GM21723 (cell line): ENCODE results near the gene AKAP13.
"Not testable (repeated sequence)": the region's sequence is repeated elsewhere in the genome, so short reads cannot be mapped to it uniquely, and the experiment has no call there.

Experiments
- ATAC-seq: cut with Tn5 transposase; IDR thresholded peaks from one replicate; pipeline ENCODE4 v1.9.1; 2021; ENCODE audit warnings: mild to moderate bottlenecking, moderate library complexity; ENCODE audit not compliant: unreplicated experiment

The AKAP13 gene

DNA sequence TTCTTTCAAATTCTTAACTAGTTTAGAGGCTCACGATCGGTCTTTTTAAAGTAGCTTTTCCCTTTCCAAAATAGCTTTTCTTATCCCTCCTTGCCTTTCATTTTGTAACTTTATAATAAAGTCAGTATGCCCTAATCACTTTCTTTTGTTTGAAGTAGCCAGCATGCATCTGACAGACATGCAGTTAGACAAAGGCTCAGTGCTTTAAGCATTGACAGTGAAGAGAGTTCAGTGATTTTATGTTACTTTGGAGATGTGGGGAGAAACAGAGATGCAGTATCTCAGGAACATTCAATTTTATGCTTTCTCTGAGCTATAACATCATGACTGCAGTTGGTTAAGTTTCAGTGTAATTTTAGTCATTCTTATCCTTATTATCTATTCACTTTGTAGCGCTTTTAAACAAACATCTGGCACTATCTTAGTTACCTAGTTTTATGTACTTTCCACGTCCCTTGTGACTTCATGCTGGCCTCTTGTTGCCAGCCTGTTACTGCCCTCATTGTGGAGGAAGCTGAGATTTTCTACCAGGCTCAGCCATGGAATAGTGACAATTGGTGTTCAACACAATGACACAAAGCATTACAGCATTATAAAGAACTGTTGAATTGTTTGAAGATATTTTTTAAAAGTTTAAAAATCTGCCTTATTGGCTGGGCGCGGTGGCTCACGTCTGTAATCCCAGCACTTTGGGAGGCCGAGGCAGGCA is 90.3 kb downstream of the AKAP13 start:
- ATAC-seq = no peak

DNA sequence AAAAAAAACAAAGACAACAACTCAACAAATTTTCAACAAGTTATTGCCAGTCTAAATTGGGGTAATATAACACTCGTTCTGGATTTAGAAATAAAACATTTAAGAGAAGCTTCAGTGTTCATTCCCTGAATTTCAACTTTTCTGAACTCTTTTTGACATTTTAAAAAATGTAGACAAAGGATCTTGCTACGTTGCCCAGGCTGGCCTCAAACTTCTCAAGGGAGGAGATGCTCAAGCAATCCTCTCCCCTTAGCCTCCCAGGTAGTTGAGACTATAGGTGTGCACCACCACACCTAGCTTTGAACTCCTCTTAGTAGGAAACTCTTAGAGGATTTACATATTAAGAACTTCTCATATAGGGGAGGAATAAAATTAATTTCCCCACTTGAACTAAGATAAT is 91.9 kb downstream of the AKAP13 start:
- no peak for ATAC-seq

DNA sequence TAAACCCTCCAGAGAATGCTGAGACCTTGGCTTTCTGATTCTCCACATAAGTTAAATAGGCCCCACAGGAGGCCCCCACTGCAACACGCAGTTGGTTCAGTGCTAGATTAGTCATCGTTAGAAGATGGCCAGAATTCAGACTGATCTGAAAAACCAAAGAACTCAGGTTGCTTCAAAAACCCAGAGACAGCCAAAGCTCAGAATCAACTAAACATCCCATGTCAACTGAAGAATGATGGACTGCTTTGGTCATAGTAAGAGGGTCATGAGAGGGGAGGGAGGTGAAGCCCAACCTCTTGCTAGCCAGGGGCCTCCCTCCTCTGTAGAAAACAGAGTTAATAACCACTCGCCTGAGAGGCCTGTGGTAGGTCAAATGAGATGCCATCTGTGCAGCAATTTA is 93.1 kb downstream of the AKAP13 start:
- ATAC-seq = no peak

DNA sequence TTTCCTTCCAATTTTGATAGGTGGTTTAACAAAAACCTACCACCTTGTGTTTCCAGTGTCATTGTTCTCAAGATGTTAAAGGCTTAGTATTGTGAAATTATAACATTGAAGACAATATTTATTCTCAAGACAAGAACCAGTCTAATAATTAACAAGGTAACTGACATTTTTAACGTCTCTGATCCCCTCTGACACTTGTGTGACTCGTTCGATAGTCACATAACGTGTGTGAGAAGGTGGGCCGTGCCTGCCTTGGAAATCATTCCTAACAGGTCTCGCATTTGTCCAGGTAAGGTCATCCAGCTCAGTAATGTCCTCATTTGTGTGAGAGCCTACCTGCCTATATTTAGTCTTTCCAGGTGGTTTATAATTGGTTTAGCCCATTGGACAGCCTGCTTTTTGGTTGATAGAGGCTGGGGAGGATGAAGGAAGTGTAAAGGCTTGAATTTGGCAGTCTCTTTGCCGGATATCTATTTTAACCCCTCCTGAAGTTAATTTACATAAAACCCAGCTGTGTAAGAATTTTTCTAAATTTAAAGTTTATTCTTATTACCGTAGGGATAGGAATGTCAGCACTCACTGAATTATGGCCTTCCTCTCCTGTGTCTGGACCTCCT is 94.4 kb downstream of the AKAP13 start:
- peak; percentile 65 for ATAC-seq

DNA sequence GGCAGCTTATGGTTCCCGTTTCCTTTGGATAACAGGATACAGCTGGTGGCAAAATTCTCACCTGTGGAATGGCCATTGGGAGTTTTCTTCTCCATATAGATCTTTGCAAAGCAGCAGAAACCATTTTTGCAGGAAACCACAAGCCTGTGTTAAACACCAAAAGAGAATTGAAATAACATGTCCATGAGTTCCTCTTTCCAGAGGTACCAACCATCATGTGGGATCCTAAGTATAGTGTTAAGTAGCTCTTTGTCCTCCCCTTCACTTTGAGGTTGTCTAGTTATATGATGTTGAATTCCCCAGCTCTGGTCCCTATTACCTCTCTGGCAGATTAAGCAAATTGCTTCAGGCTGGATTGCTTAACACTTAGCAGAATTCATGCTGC is 94.9 kb downstream of the AKAP13 start:
- peak; percentile 83 for ATAC-seq

DNA sequence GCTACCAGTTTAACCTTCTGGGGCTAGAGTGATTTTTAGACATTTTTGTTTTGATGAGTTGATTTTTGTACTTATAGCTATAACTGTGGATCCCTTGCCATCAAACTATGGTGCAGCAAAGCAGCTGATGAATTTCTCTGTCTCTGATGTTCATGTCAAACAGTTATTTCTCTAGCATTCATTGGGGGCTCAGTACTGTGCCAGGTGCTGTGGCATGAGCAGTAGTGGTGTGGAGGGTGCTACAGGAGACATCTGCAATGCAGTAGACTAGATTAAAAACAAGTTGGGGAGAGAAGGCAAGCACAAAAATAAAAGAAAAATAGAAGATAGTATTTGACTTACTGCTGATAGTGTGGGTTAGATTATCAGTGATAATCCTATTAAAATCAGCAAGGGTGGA is 95.3 kb downstream of the AKAP13 start:
- peak; percentile 5 for ATAC-seq

DNA sequence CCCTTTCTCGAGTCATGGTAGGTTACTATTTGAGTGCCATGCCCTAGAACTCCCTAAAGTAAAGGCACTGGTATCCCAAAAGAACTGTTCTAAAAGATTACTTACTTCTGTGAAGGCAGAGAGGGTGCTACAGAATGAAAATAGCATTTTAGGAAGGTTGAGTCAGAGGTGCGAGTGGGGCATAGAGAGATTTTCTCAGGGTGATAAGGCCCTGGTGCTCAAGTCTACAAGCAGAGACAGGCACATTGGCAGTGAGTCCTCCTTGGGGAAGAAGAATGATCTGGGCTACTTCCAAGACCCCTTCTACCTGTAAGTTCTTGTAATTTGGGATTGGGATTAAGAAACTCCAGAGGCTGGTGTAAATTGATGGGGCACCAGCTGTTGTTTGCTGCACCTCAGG is 96.7 kb downstream of the AKAP13 start:
- ATAC-seq = no peak

DNA sequence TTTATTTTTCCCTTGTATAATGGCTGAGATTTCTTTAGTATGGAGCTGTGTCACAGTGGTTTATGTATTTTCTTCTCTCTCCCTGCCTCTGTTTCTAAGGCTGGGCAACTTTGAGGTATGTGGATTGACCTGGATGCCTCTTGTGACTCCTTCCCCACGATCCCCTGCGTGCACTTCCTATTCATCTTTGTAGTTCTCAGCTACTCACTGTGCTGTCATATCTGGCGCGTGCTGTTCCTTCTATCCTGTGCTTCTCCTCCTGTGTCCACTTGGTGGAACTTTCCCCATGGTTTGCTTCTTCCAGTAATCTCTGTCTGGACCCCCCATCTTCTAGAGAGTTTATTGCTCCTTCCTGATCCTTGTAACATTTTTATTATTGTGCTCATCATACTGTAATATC is 97.3 kb downstream of the AKAP13 start:
- ATAC-seq = no peak

DNA sequence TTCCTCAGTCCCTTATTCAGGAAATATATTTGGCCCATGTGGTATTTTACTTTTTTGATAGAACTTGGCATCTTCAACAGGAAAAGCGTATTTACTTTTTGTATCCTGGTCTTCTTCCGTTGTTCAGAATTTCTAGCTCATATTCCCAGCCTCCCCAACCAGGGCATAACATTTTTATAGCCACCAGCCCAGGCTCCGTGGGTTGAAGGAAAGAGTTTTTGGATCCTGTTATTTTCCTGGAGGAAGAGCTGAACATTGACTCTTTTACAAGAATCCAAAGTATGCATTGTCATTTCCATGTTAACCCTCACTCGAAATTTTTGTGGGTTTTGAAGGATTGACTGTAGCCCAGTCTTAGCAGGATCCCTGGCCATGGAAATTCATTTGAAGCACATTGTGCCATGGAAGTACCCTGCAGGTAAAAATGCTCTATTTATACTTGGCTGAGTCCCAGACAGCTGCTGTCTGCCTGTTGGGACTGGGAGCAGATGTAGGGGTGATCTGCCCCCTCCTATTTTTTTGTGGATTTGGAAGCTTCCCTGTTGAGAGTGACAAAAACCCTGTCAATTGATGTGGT is 98.8 kb downstream of the AKAP13 start:
- ATAC-seq = no peak

DNA sequence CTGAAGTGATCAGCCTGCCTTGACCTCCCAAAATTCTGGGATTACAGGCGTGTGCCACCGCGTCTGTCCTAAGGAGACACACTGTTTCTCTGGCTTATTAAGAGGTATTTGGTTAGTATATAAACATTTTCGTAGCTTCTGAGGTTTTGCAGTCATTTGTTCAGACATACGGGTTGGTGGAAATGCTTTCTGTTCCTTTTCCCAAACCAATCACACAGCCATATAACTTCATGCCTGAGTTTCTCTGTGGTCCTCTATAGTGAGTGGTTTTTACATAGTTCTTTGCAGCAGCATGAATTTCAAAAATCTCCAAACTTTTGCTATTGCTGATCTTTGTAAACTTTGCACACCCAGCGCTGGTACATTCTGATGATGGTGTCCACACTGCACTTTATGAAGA is 100.5 kb downstream of the AKAP13 start:
- no peak for ATAC-seq

DNA sequence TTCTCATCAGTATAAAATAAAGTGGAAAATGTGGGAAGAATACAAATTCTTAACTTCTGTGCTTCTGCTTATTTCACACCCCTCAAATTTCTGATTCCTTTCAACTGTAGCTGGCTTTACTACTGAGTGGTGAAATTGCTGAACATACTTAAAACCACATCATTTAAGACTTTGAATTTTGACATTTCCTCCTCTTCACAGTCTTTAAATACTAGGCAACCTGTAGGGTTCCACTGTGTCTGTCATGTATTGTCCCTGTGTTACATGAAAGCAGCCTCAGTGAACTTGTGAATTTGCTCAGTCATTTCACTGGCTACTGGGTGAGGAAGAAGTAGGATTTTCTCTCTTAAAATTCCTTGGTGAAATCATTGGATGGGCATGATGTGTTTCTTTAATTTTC is 101.1 kb downstream of the AKAP13 start:
- ATAC-seq = not testable (repeated sequence)

DNA sequence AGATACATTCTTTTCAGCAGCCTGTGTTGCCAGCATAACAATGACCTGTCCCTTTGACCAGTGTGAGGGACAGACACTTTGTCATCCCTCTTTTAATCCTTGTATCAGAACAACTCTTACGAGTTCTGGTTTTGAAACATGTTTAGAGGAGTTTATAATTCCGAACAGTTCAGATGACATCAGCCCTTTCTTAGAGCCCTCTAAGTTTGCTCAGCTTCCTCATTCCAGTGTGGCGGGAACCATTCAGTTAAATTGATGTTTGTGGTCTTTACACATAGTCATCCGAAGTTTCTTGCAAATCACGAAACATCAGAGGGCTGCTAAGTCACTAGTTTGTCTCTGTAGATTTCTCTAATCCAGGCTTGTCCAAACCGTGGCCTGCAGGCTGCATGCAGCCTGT is 102.5 kb downstream of the AKAP13 start:
- ATAC-seq = no peak

DNA sequence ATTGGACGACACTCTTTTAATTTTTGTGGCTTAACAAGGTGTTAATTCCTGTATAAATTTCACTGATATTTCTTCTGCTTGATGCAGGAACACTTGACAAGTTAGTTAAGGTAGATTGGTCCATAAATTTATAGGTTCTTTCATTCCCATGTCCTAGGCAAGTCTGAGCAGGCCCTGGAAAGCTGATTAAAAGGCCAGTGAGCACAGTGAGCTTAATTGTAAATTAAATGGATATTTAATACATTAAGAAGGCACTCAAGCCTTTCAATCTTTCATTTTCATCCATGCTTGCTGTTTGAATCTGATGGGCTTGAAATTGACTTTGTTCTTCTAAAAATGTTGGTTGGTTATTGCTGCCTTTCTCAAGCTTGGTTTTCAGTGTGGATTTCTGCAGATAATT is 103.6 kb downstream of the AKAP13 start:
- not testable (repeated sequence) for ATAC-seq

DNA sequence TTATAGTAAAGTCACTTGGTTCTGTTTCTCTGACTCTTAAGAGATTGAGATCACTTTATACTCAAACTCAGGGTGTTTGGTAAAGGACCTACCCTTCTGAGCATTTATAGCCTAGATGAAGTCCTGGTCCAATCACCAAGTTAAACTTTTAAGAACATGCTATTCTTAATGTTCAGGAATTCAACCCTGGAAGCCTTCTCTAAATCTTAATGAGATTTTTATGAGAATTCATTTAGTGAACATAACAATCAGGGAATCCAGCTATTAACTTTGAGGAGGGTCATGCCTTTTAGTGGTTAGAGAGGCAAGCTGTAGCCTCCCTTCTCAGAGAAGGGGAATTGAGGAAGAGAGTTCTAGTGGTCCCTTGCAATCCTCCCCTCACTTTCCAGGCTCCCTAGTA is 104.5 kb downstream of the AKAP13 start:
- ATAC-seq = not testable (repeated sequence)

DNA sequence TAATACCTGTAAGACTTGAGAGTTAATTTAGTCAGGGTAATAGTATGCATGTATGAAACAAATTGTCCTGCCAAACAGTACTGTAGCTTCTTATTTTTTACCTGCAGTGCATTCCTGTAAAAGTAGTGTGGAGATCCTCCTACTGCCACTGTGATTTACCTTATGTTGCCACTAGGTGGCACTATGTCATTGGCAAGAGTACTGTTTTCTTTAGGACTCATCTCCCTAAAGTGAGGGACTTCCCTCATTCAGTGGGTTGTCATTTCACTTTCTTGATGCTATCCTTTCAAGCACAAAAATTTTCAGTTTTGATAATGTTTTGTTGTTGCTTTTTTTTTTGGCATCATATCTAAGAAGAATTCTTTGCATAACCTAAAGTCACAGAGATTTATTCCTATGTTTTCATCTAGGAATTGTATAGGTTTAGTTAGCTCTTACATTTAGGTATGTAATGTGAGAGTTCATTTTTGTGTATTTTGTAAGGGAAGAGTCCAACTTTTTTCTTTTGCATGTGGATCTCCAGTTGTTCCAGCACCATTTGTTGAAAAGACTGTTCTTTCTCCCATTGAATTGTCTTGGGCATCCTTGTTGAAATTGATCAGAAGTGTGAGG is 105.7 kb downstream of the AKAP13 start:
- peak; percentile 74 for ATAC-seq

DNA sequence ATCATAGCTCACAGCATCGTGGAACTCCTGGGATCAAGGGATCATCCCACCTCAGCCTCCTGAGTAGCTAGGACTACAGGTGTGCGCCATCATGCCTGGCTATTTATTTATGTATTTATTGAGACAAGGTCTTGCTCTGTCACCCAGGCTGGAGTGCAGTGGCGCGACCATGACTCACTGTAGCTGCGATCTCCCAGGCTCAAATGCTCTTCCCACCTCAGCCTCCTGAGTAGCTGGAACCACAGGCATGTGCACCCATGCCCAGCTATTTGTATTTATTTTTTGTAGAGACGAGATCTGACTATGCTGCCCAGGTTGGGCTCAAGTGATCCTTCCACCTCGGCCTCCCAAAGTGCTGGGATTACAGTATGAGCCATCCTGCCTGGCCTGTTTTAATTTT is 107.4 kb downstream of the AKAP13 start:
- ATAC-seq = not testable (repeated sequence)

DNA sequence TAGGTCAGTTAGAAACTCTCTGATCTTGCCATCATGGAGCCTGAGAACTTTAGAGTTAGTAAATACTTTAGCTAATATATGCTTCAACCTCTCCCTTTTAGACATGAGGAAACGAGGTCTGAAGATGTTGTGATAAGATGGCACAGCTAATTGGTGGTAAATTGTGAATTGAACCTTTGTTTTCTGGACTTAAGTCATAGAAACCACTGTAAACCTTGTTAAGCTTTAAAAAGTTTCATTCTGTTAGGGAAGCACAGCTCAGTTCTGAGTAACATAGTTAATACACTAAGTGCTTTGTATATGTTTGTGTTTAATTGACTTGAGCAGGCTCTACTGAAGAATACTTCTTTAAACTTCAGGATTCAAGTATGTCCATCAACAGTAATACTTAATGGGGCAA is 108.6 kb downstream of the AKAP13 start:
- no peak for ATAC-seq

DNA sequence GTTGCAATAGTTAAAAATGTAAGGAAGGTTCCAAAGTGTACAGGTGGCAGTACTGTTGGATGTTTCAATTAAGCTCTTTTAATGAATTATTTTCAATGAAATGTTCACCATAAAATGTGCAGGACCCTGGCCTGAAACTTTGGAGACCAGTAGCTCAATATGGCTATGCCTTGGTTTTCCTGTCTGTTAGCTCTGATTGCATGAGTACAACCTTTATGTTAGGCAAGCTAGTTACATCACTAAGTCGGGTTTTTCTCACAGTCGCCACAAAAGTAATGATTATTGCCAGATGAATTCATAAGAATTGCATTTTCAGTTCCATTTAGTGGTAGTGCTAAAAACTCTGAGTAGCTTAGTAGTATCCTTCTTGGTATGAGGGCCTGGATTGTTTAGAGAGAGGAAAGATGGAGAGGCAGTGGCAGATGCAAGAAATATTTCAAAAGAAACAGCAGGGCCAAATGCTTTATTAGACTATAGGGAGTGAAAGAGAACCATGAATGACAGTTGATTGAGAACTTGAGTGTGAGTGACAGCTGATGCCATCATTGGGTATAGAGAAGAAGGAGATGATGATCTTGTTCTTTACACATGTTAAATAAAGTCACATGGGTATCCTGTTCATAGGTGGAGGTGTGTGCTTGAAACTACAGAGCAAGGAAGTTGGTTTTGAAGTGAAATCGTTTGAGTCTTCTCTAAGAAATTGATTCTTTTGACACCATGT is 109.5 kb downstream of the AKAP13 start:
- ATAC-seq = no peak

DNA sequence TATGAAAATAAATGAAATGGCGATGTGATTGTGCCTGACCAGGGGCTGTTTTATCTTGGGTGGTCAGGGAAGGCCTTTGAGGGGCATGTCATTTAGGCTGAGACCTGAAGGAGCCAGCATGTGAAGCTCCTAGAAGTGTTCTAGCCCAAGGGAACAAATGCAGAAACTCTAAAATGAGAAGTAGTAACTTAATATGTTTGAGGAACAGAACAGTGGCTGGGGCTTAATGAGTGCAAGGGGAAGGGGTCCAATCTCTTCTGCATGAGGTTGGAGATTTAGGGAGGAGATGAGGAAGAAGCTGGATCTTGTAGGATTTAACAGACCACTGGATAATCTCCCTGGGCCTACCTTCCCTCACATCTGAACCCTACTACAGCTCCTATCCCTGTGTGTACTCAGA is 110.5 kb downstream of the AKAP13 start:
- no peak for ATAC-seq

DNA sequence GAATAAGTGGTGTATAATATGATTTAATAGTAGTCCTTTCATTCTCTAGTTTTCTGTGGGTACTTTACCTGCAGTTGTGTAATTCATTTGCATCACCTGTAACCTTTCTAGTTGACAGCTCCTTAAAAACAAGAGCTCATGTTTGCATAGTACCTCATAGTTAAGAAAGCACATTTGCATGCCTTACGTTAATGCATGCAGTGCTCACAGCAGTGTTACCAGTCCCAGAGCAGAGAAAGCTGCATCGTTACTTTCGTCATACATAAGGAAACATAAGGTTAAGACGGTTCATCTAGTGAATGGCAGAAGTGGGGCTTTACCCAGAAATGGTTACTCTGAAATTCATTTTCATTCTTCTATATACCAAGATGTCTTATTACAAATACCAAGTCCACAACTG is 111.3 kb downstream of the AKAP13 start:
- ATAC-seq = no peak

DNA sequence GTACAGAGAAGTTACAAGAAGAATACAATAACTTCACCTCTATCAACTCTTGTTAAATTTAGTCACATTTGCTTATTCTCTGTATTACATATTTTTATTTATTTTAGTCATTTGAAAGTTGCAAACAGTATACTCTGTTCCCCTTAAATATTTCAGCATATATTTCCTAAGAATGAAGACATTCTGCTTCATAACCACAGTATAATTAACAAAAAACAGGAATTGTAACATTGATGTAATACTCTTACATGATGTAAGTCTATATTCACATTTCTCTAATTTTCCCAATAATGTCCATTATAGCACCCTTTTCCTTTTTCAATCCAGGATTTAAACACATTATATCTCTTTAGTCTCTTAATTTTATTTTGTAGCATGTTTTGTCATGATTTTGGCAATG is 112.0 kb downstream of the AKAP13 start:
- ATAC-seq = no peak
